SU-DHL-6 (cell line): ENCODE measurements around the gene ALDH1A1.

ENCODE experiments used
- H2AFZ ChIP-seq: fragments of 200-600 bp; sonication (generic); 2 replicates; pipeline ENCODE4 v1.6.1; 2014; ENCODE audit warnings: low read depth, mild to moderate bottlenecking, moderate library complexity, mixed read lengths, antibody characterized with exemption, low read length; ENCODE audit not compliant: severe bottlenecking
- H3F3A ChIP-seq: fragments of 200-600 bp; shearing (Covaris generic); 2 replicates; pipeline ENCODE4 v1.6.0; 2016; ENCODE audit warnings: antibody characterized with exemption, mild to moderate bottlenecking; ENCODE audit not compliant: insufficient read depth
- H3K27ac ChIP-seq: fragments of 200-600 bp; sonication (generic); 2 replicates; pipeline ENCODE4 v1.5.1; 2016; ENCODE audit warnings: low read depth, mild to moderate bottlenecking, low read length, moderate library complexity, mixed read lengths
- H3K27me3 ChIP-seq: fragments of 200-600 bp; sonication (generic), shearing (Covaris generic); 2 replicates; pipeline ENCODE4 v1.6.0; 2014; ENCODE audit warnings: mild to moderate bottlenecking, low read length
- H3K36me3 ChIP-seq: fragments of 200-600 bp; sonication (generic); 2 replicates; pipeline ENCODE4 v1.6.1; 2014; ENCODE audit warnings: mild to moderate bottlenecking, low read length, mixed read lengths
- H3K4me2 ChIP-seq: fragments of 300-600, 200-600 bp; shearing (Covaris generic), sonication (generic); 2 replicates; pipeline ENCODE4 v1.6.0; 2014; ENCODE audit warnings: low read length, low read depth, mild to moderate bottlenecking; ENCODE audit not compliant: poor library complexity, severe bottlenecking
- H3K4me3 ChIP-seq: fragments of 200-600 bp; sonication (generic); 2 replicates; pipeline ENCODE4 v1.5.1; 2014; ENCODE audit warnings: antibody characterized with exemption, low read length, mild to moderate bottlenecking, mixed read lengths; ENCODE audit not compliant: insufficient read depth, poor library complexity, severe bottlenecking
- H3K79me2 ChIP-seq: fragments of 200-600 bp; sonication (generic); 2 replicates; pipeline ENCODE4 v1.6.1; 2014; ENCODE audit warnings: mild to moderate bottlenecking, low read length, moderate library complexity; ENCODE audit not compliant: insufficient read depth
- H3K9ac ChIP-seq: fragments of 200-600 bp; sonication (generic); 2 replicates; pipeline ENCODE4 v1.7.0; 2014; ENCODE audit warnings: mild to moderate bottlenecking, low read length
- H3K9me2 ChIP-seq: fragments of 200-600 bp; sonication (generic); replicated peaks from 2 replicates; pipeline ENCODE4 v1.6.1; 2014; ENCODE audit warnings: low read length; ENCODE audit not compliant: insufficient read depth
- H3K9me3 ChIP-seq: fragments of 200-600 bp; sonication (generic); 2 replicates; pipeline ENCODE4 v1.6.1; 2014; ENCODE audit warnings: low read length, mixed read lengths; ENCODE audit not compliant: insufficient read depth
- H4K20me1 ChIP-seq: fragments of 200-600 bp; sonication (generic); 2 replicates; pipeline ENCODE4 v1.6.1; 2014; ENCODE audit warnings: low read depth, mild to moderate bottlenecking, antibody characterized with exemption, low read length, moderate library complexity, mixed read lengths
- EZH2phosphoT487 ChIP-seq: fragments of 200-600 bp; sonication (generic), shearing (Covaris generic); conservative IDR thresholded peaks from 2 replicates; pipeline ENCODE4 v1.6.1; 2018; ENCODE audit warnings: mild to moderate bottlenecking, antibody characterized with exemption, low read length, moderate library complexity, mixed read lengths
- TF ChIP-seq, protein P1 (sequence below): fragments of 200-600 bp; sonication (generic); IDR thresholded peaks from one replicate; pipeline ENCODE4 v1.5.1; 2017; ENCODE audit warnings: antibody characterized with exemption, mild to moderate bottlenecking, low read length, moderate library complexity; ENCODE audit not compliant: insufficient read depth, poor library complexity, severe bottlenecking

The ALDH1A1 gene

DNA sequence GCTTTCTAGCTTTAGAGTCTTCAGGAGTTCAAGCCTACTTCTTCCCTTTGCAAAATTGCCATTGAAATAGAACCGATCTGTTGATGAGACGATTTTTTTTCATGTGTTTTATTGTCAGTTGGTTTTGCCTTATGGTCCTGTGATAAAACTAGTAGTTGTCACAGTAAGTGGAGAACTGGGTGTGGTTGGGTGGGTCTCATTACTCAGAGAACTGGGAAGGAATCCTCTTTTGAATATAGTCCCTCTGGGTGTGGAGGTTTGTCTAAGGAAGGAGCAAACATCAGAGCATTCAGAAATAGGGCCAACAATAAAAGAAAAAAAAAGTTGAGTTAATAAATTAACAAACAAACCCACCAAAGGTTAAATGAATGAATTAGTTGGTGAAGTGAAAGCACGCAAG lies 69.0 kb downstream of the ALDH1A1 start:
- H3K36me3 ChIP-seq = no peaks in the 10 kb centered on the region
- no peak overlapping the region for H3K4me2 ChIP-seq
- no peaks in the 10 kb centered on the region for H3F3A ChIP-seq
- no peak overlapping the region for H3K27ac ChIP-seq
- no peak overlapping the region for H3K9ac ChIP-seq
- no peak for TF ChIP-seq EZH2phosphoT487
- TF ChIP-seq, protein P1, sequence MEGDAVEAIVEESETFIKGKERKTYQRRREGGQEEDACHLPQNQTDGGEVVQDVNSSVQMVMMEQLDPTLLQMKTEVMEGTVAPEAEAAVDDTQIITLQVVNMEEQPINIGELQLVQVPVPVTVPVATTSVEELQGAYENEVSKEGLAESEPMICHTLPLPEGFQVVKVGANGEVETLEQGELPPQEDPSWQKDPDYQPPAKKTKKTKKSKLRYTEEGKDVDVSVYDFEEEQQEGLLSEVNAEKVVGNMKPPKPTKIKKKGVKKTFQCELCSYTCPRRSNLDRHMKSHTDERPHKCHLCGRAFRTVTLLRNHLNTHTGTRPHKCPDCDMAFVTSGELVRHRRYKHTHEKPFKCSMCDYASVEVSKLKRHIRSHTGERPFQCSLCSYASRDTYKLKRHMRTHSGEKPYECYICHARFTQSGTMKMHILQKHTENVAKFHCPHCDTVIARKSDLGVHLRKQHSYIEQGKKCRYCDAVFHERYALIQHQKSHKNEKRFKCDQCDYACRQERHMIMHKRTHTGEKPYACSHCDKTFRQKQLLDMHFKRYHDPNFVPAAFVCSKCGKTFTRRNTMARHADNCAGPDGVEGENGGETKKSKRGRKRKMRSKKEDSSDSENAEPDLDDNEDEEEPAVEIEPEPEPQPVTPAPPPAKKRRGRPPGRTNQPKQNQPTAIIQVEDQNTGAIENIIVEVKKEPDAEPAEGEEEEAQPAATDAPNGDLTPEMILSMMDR = no peak
- H3K79me2 ChIP-seq = no peaks in the 10 kb centered on the region
- H3K9me3 ChIP-seq = no peaks in the 10 kb centered on the region
- no peaks in the 10 kb centered on the region for H3K9me2 ChIP-seq
- H3K27me3 ChIP-seq = no peaks in the 10 kb centered on the region
- H3K4me3 ChIP-seq = no peak overlapping the region
- no peaks in the 10 kb centered on the region for H4K20me1 ChIP-seq
- no peak overlapping the region for H2AFZ ChIP-seq

DNA sequence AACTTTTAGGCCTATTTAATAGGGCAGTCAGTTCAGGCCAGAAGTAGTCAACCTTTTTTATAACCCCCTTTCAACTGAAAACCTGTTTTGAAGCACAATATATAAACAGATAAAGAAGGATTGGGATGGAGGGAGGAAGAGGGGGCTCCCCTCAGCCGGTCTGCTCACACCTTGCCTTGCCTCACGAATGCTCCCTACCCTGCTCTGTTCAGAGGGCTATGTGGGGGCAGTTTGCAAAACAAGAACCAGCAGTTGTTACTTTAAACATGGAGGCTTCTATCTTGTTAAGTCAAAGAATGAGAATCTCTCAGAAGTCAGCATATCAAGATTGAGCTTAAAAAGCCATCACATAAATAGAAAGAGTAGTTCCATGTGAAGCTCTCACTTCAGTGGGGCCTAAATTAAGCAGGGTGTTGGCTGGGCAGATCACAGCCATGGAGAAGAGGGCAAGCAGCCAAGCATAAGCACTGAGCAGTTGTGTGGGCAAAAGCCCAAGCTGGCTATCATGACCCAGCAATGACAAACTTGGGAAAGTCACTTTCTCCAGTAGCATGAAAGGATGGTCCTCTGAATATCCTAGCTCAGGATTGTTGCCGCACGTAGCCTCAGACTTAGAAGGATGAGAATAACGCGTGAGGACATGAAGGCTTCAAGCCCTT lies 70.6 kb downstream of the ALDH1A1 start:
- H3K4me3 ChIP-seq = no peak overlapping the region
- H3K36me3 ChIP-seq = no peaks in the 10 kb centered on the region
- no peaks in the 10 kb centered on the region for H3K9me2 ChIP-seq
- no peak overlapping the region for H3K4me2 ChIP-seq
- no peaks in the 10 kb centered on the region for H3F3A ChIP-seq
- H3K27ac ChIP-seq = no peak overlapping the region
- H3K79me2 ChIP-seq = no peaks in the 10 kb centered on the region
- H4K20me1 ChIP-seq = no peaks in the 10 kb centered on the region
- no peak overlapping the region for H3K9ac ChIP-seq
- no peak for TF ChIP-seq EZH2phosphoT487
- TF ChIP-seq, protein P1 = no peak
- H3K27me3 ChIP-seq = no peaks in the 10 kb centered on the region
- H2AFZ ChIP-seq = no peak overlapping the region
- H3K9me3 ChIP-seq = no peaks in the 10 kb centered on the region

DNA sequence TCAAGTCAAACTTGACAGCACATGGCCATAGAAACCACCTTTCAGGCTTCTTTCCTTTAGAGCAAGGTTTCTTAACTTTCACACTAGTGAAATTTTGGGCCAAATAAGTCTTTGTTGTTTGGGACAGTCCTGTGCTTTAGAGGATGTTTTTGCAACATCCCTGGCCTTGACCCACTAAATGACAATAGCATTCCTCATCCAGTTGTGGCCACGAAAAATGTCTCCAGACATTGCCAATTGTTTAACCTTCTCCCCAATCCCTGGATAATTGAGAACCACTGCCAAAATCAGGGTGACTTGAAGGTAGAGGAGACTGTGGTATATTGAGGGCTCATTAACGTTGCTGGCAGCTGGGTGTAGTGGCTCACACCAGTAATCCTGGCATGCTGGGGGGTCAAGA lies 72.0 kb downstream of the ALDH1A1 start:
- Histone ChIP-seq H3K9ac (no peak overlapping the region), H4K20me1 (no peaks in the 10 kb centered on the region), H3K4me3 (no peak overlapping the region), H3K27me3 (no peaks in the 10 kb centered on the region), H3K9me2 (no peaks in the 10 kb centered on the region), H3K9me3 (no peaks in the 10 kb centered on the region), H3K79me2 (no peaks in the 10 kb centered on the region), H2AFZ (no peak overlapping the region), H3K4me2 (no peak overlapping the region), H3K36me3 (no peaks in the 10 kb centered on the region), H3F3A (no peaks in the 10 kb centered on the region), H3K27ac (no peak overlapping the region)
- TF ChIP-seq, protein P1 = no peak
- TF ChIP-seq EZH2phosphoT487 = no peak
